Dedifferentiated amniotic fluid mesenchymal stem cell (primary cell): Measurements from ENCODE around the gene PCP4L1.
"Not testable (repeated sequence)": the region's sequence is repeated elsewhere in the genome, so short reads cannot be mapped to it uniquely, and the experiment has no call there.

Source experiments
- DNase-seq: peaks from one replicate; pipeline ENCODE4 v3.0.0-alpha.2; 2016; ENCODE audit errors: extremely low spot score

Gene PCP4L1

GRCh38 chr1:161228032-161228431 lies 30.5 kb upstream of the PCP4L1 start:
- no peak for DNase-seq

- no peak for DNase-seq
These were observed 28.6 kb upstream of the PCP4L1 start for GRCh38 chr1:161229896-161230295.

DNA sequence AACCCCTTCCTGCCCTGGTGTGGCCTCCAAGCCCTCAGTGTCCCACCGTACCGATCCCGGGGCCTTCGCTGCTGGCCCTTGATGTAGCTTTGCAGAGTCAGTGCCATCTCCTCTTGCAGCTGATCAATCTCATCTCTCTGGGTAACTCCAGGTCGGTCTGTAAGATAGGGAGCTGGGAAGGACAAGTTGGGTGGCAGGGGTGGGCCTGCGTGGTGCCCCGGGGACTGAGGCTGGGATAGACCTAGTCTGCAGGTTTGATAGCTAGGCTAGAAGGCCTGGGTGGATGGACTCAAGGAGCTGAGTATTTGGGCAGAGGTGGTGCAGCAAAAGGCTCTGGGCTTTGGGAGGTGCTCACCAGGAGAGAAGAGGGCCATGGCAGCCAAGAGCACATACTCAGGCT lies 27.8 kb upstream of the PCP4L1 start:
- DNase-seq = no peak

- no peak for DNase-seq
These were observed 25.4 kb upstream of the PCP4L1 start for GRCh38 chr1:161233102-161233501.

DNA sequence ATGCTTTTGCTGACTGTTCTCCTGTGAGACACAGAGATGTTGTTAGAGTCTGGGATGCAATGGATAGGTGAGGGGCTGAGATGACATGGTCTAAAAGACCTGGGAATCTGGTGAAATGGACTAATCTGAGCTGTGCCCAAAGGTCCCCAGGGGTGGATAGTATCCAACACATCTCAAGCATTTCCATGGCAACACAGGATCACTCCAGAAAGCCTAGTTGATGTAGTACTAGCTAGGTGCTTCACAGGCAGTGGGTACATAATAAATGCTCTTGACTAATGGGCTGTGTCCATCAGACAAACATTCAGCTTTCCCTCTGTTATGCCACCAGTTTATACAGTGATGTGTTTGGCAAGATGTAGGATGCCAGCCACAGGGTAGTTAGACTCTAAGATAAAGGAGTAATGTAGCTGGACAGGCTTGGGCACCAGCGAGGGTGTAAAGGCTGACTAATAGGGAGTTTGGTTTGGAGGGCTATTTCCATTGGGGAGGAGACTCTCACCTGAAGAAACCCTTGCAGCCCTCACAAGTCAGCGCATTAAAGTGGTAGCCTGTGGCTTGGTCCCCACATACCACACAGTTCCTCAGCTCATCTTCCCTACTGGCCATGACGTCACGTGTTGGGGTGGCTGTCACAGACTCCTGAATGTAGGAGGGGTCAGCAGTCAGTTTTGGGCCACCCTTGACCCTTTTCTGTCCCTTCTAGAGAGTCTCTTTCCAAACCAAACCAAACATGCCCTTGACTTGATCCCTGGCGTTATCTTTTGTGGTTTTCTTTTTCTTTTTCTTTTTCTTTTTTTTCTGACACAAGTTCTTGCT lies 22.4 kb upstream of the PCP4L1 start:
- DNase-seq = no peak

DNA sequence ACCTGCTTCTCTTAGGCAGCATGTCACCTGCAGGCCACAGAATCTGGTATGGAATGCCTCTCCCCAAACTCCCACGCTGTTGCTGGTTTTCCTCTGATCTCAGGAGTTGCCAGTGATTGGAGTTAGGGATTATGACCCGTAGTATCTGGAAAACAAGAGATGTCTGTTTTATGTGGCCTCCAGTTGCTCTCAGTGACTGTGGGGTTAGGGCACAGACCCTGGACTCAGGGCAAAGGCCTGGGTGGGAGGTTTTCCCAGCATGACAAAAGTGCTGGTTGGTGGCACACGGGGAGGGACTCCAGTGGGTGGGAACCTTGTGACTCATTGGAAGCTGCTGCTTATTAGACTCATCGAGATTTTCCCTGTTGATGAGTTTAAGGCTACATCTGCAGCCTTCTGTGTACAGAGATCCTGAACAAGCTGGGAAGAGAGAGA lies 20.5 kb upstream of the PCP4L1 start, which contains the start of gene NR1I3:
TSS of gene NR1I3 (minus strand) at position 165 of the 435 bp plus-strand sequence. CDS start 1,638 bp downstream, outside the sequence.
- DNase-seq = no peak

- DNase-seq = no peak
These were observed 16.9 kb upstream of the PCP4L1 start for GRCh38 chr1:161241682-161242081.

- DNase-seq = no peak
These were observed 16.2 kb upstream of the PCP4L1 start for GRCh38 chr1:161242313-161242712.

DNA sequence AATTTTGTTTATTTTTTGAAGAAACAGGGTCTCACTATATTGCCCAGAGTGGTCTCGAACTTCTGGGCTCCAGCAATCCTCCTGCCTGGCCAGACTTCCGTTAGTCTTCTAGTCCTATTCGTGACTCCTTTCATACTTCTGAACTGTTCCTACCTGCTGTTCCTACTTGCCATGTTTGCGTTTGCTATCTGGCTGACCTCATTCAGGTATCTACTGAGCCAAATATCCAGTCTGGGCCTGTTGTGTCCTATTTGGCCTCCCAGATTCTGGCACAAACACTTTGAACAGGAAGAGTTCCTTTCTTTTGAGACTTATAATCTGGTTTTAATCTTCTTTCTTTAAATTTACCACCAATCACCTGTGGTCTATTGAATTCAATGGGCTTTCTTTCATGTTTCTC lies 13.7 kb upstream of the PCP4L1 start:
- no peak for DNase-seq

DNA sequence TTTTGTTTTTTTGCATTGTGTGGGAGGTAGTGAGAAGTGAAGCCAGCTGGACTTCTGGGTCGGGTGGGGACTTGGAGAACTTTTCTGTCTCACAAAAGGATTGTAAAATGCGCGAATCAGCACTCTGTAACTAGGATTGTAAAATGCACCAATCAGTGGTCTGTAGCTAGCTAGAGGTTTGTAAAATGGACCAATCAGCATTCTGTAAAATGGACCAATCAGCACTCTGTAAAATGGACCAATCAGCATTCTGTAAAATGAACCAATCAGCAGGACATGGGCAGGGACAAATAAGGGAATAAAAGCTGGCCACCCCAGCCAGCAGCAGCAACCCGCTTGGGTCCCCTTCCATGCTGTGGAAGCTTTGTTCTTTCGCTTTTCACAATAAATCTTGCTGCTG lies 8.4 kb upstream of the PCP4L1 start:
- not testable (repeated sequence) for DNase-seq

- no peak for DNase-seq
These were observed 7.7 kb upstream of the PCP4L1 start for GRCh38 chr1:161250829-161251228.

- no peak for DNase-seq
These were observed 7.0 kb upstream of the PCP4L1 start for GRCh38 chr1:161251579-161251978.

- not testable (repeated sequence) for DNase-seq
These were observed 3.2 kb upstream of the PCP4L1 start for GRCh38 chr1:161255302-161255701.

DNA sequence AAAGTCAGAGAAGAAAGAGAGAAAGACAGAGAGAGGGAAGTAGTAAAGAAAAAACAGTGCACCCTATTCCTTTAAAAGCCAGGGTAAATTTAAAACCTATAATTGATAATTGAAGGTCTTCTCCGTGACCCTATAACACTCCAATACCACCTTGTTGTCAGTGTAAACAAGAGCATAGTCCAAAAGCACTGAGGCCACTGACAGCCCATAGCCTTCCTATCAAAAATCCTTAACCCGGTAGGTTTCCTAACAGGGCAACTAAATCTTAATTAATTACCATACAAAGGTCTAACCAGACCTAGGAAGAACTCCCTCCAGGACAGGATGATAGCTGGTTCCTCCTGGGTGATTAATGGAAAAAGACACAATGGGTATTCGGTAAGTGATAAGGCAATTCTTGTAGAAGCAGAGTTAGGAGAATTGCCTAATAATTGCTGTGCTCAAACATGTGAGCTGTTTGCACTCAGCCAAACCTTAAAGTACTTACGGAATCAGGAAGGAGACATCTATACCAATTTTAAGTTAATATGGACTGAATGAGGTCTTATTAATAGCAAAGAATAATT lies 2.5 kb upstream of the PCP4L1 start:
- not testable (repeated sequence) for DNase-seq

DNA sequence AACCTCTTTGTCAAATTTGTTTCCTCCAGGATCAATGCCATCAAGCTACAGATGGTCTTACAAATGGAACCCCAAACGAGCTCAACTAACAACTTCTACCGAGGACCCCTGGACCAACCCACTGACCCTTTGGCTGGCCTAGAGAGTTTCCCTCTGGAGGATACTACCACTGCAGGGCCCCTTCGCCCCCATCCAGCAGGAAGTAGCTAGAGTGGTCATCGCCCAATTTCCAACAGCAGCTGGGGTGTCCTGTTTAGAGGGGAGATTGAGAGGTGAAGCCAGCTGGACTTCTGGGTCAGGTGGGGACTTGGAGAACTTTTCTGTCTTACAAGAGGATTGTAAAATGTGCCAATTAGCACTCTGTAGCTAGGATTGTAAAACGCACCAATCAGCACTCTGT lies 1.4 kb upstream of the PCP4L1 start:
- not testable (repeated sequence) for DNase-seq

- DNase-seq = no peak
These were observed 779 bp downstream of the PCP4L1 start for GRCh38 chr1:161259345-161259702.

DNA sequence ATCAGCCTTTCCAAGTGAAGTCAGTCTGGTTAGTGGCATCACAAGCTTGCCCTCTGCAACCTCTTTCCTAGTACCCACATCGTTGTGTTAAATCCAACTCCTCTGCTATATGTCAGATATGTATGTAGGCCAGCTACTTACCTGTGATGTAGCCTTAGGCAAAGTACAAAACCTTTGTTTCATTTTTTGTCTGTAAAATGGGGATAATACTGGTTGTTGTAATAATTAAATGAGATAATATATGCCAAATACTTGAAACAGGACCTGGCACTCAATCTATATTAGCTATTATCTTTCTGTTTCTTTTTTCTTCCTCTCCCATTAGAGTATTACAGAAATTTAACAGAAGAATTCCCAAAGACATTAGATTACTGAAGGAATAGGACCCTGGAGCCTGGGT lies 1.2 kb downstream of the PCP4L1 start:
- no peak for DNase-seq

DNA sequence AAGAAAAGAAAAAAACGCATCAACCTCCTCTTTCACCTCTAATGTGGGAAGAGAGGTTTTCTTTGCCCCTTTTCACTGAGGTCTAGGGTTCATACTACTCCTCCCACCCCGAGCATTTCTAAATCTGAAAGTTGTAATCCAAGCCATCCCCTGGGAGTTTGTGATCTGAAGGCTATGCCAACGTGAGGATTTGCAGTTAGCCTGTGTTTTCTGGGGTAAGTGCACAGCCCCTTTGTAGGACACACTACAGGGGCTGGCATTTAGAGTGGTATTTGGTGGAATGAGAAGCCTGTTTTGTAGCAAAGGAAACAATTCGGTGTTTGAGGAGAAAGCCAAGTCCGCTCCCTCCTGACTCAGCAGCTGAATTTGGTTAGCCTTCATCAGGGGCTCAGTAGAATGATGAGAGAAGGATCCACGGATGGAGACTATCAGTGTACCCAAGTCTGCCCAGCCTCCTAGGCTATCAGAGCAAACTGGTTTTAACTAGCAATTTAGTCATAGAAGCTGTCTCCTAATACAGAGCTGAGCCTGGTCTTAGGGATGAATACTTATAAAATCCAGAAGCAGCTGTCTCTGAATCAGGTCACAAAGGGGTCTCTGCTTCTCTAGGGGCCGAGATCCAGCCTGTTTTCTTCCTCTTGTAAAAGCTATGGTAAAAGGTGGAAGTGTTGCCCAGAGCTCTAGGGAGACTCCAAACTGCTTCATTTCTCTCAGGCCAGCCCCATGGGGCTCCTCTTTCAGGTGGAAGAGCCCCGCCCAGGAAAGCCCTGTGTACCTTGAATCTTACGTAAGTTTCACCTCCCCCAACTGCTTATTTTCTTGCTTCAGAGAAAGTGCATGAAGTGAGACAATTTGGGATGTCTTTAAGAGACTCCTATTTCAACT lies 2.1 kb downstream of the PCP4L1 start:
- DNase-seq = no peak

GRCh38 chr1:161261261-161262235 lies 3.0 kb downstream of the PCP4L1 start:
- DNase-seq = no peak

DNA sequence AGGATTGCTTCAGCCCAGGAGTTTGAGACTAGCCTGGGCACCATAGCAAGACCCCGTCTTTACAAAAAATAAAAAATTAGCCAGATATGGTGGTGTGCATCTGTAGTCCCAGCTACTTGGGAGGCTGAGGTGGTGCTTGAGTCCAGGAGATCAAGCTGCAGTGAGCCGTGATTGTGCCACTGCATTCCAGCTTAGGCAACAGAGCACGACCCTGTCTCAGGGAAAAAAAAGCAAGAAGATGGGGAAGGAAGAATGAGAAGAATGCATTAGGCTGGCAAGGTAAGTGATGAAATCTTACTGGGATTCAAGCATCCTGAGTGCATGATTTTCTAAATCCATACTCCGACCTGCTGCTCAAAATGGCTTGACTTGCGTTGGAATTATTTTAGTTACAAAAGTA lies 6.8 kb downstream of the PCP4L1 start:
- no peak for DNase-seq

DNA sequence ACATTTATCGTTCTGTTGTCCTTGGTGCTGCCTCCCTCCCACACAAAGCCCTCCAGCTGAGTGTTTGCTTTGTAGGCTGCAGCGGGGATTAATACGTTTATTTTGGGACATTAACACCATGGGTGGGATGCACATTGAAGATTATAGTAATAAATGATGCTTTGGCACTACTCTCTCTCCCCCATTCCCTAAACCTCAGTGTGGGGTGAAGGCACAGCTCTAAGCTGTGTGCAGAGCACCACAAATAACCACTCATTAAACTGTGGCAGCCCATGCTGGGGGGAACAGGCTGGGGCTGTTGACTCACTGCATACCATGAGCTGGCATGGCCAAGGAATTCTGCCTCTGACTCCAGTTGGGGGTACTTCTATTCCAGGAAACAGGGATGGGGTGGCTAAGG lies 7.7 kb downstream of the PCP4L1 start:
- DNase-seq = no peak
